ENCODE measurements around the gene KIR3DL3. TPM values are rescaled to one million over a fixed set of nuclear protein-coding genes. Genes with fewer than 3 reads are reported as not detected.
"Not testable (repeated sequence)": the region's sequence is repeated elsewhere in the genome, so short reads cannot be mapped to it uniquely, and the experiment has no call there.

The KIR3DL3 gene
- total RNA-seq, 4 donors from 2014 or later: not detected

DNA sequence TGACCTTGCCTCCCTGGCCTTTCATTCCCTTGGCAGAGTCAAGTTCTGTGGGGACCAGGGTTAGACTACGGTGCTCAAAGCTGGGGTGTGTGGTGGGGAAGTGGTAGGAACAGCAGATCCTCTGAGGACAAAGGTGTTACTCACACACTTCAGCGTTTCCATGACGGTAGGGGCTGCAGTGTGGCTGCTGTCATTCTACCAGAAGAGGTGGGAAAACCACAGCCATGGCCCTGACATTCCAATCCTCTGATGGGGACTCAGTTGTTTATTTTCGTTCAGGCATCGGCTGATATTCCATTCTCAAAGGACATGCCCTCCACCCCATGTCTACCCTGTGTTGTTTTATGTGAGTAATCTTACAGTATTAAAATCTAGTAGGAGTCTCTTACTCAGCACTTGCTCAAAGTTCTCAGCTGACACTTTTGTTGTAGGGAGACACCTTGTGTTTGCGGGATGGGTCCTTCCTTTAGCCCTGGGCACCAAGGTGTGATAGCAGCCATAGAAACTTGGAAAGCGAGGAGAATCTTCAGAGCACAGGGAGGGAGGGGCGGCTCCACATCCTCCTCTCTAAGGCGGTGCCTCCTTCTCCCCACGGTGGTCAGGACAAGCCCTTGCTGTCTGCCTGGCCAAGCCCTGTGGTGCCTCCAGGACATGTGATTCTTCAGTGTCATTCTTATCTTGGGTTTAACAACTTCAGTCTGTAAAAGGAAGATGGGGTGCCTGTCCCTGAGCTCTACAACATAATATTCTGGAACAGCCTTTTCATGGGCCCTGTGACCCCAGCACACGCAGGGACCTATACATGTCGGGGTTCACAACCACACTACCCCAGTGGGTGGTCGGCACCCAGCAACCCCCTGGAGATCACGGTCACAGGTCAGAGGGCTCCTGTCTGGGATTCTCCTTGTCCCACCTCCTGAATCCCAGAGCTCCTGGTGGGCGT lies 47.0 kb downstream of the KIR3DL3 start:
- ATAC-seq (ENCODE audit: low FRiP score); DNase-seq (ENCODE audit: low spot score): not testable (repeated sequence)

GRCh38 chr19:54772666-54773065 lies 48.4 kb downstream of the KIR3DL3 start:
- not testable (repeated sequence) for ATAC-seq (ENCODE audit: low FRiP score); DNase-seq (ENCODE audit: low spot score)

DNA sequence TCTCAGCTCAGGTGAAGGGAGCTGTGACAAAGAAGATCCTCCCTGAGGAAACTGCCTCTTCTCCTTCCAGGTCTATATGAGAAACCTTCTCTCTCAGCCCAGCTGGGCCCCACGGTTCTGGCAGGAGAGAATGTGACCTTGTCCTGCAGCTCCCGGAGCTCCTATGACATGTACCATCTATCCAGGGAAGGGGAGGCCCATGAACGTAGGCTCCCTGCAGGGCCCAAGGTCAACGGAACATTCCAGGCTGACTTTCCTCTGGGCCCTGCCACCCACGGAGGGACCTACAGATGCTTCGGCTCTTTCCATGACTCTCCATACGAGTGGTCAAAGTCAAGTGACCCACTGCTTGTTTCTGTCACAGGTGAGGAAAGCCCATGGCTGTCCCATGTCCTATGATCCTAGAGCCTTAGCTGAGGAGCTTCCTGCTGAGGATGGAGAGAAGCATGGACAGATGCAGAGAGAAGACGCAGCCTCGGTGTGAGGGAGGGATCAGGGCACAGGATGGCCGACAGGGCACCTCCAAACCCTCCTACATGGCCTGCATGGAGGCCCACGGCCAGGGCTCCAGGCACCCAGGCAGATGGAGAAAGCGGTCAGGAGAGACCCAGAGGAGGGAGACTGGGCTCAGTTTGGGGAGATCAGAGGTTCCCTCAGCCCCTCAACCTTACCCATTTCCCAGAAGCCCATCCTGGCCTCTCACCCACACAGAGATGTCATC lies 51.0 kb downstream of the KIR3DL3 start:
- not testable (repeated sequence) for ATAC-seq (ENCODE audit: low FRiP score); DNase-seq (ENCODE audit: low spot score)

GRCh38 chr19:54775830-54776229 lies 51.6 kb downstream of the KIR3DL3 start:
- not testable (repeated sequence) for ATAC-seq (ENCODE audit: low FRiP score); DNase-seq (ENCODE audit: low spot score)

- not testable (repeated sequence) for ATAC-seq (ENCODE audit: low FRiP score); DNase-seq (ENCODE audit: low spot score)
These were observed 53.6 kb downstream of the KIR3DL3 start for GRCh38 chr19:54777851-54778250.

DNA sequence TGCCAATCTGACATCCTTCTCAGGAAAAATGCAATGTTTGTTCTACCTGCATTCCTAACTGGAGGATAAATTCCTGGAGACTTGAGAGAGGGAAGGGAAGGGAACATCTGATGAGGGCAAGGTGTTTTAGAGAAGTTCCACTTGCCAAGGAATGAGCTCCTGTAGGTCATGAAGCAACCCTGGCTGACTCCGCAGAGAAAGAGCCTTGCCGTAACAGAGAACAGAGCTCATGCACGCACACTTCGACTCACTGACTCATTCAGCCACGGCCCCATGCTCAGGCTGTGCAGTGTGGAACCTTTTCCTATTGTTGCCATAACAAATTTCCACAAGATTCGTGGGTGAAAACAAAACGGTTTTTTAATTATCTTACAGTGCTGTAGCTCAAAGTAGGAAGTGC lies 54.7 kb downstream of the KIR3DL3 start:
- not testable (repeated sequence) for ATAC-seq (ENCODE audit: low FRiP score); DNase-seq (ENCODE audit: low spot score)

DNA sequence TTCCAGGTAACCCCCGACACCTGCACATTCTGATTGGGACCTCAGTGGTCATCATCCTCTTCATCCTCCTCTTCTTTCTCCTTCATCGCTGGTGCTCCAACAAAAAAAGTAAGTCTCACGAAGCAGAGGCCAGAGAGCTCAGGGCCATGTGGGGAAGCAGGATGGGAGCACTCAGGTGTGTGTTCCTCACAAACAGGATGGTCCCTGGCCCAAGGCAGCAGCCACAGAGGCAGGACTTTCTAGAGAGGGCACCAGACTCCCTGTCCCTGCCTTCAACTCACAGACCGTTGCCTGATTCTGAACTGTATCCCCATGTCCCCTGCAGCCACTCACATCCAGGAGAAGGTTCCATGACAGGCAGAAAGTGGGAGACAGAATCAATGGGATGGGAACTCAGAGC lies 58.7 kb downstream of the KIR3DL3 start:
- not testable (repeated sequence) for DNase-seq (ENCODE audit: low spot score); ATAC-seq (ENCODE audit: low FRiP score)

Small RNA genes lying within 50 kb of the gene (small RNA-seq; reads per million reads assigned to genes)
- gene AC245128.2 (not detected), gene KIR3DP1 (not detected)

Other genes with a start within 250 kb of the KIR3DL3 start
- not detected for gene LAIR2, start 221.6 kb upstream of the KIR3DL3 start, total RNA-seq
- gene LILRA2, start 150.7 kb upstream of the KIR3DL3 start, total RNA-seq: 1 to 10 TPM; 1.9 to 9.5 (median 6.9) TPM
- 1 to 10 TPM in 3 of 4 donors, under 1 TPM in 1; 0.65 to 7.1 (median 2.5) TPM for gene LILRA1, start 130.8 kb upstream of the KIR3DL3 start, total RNA-seq
- gene LILRB1, start 94.0 kb upstream of the KIR3DL3 start, total RNA-seq: 10 to 100 TPM in 1 of 4 donors, 1 to 10 TPM in 3; 1.4 to 17.3 (median 6.1) TPM
- 10 to 100 TPM in 2 of 4 donors, 1 to 10 TPM in 2; 7.8 to 36.7 (median 10.4) TPM for gene LILRB4, start 61.5 kb upstream of the KIR3DL3 start, total RNA-seq
- not detected for gene KIR2DL3, start 14.1 kb downstream of the KIR3DL3 start, total RNA-seq
- gene KIR2DL1, start 45.4 kb downstream of the KIR3DL3 start, total RNA-seq: under 1 TPM in 1 of 4 donors, not detected in 3; 0.36 TPM
- gene KIR2DL4, start 79.2 kb downstream of the KIR3DL3 start, total RNA-seq: under 1 TPM in 1 of 4 donors, not detected in 3; 0.72 TPM
- under 1 TPM in 1 of 4 donors, not detected in 3; 0.38 TPM for gene KIR3DL1, start 92.0 kb downstream of the KIR3DL3 start, total RNA-seq
- gene KIR2DS4, start 108.2 kb downstream of the KIR3DL3 start, total RNA-seq: not detected
- gene KIR3DL2, start 126.0 kb downstream of the KIR3DL3 start, total RNA-seq: under 1 TPM in 2 of 4 donors, not detected in 2; 0.36 to 0.38 TPM
- 10 to 100 TPM in 1 of 4 donors, 1 to 10 TPM in 3; 5.5 to 11.2 (median 7.0) TPM for gene FCAR, start 149.8 kb downstream of the KIR3DL3 start, total RNA-seq
- gene NCR1, start 181.7 kb downstream of the KIR3DL3 start, total RNA-seq: 1 to 10 TPM in 1 of 4 donors, under 1 TPM in 1, not detected in 2; 0.72 to 2.3 TPM
- gene NLRP7, start 223.1 kb downstream of the KIR3DL3 start, total RNA-seq: not detected
- gene NLRP2, start 241.9 kb downstream of the KIR3DL3 start, total RNA-seq: 1 to 10 TPM in 2 of 4 donors, not detected in 2; 2.4 TPM

All from omental fat pad (tissue), 4 donors.